NCI-H2107 treated with DMSO at 0.1 percent for 48 hours (cell line): ENCODE data around the gene CREB3L4.
"Not testable (repeated sequence)": the region's sequence is repeated elsewhere in the genome, so short reads cannot be mapped to it uniquely, and the experiment has no call there.

ENCODE experiments used
- DNase-seq: peaks from one replicate; lab custom pipeline; 2025; ENCODE audit not compliant: unreplicated experiment; lab: John Stamatoyannopoulos, UW

CREB3L4 gene

GRCh38 chr1:153958111-153958960 is 9.4 kb upstream of the CREB3L4 start, which contains the start of gene CRTC2:
CRTC2 (minus strand) TSS chr1:153958612; CDS start chr1:153958497, 115 bp downstream.
- DNase-seq: peak; percentile 99

GRCh38 chr1:153958961-153959260 is 8.8 kb upstream of the CREB3L4 start:
- DNase-seq: no peak

GRCh38 chr1:153959454-153959853 is 8.2 kb upstream of the CREB3L4 start:
- no peak for DNase-seq

GRCh38 chr1:153960206-153960605 is 7.5 kb upstream of the CREB3L4 start:
- no peak for DNase-seq

GRCh38 chr1:153961421-153961820 is 6.3 kb upstream of the CREB3L4 start:
- DNase-seq: no peak

GRCh38 chr1:153962088-153963029 is 5.3 kb upstream of the CREB3L4 start:
- DNase-seq: no peak

- peak; percentile 98 for DNase-seq
Observed at GRCh38 chr1:153963030-153963849, 4.5 kb upstream of the CREB3L4 start, which contains the start of gene SLC39A1. SLC39A1 (minus strand) TSS chr1:153963537; CDS start chr1:153962715, 822 bp downstream.

GRCh38 chr1:153963850-153964331 is 3.8 kb upstream of the CREB3L4 start:
- DNase-seq: no peak

GRCh38 chr1:153968000-153968363 is 280 bp downstream of the CREB3L4 start:
- DNase-seq: peak; percentile 80

- DNase-seq: no peak
Observed at GRCh38 chr1:153968408-153968807, 706 bp downstream of the CREB3L4 start.

- no peak for DNase-seq
Observed at GRCh38 chr1:153968972-153969371, 1.3 kb downstream of the CREB3L4 start.

GRCh38 chr1:153970346-153970745 is 2.6 kb downstream of the CREB3L4 start:
- DNase-seq: no peak

GRCh38 chr1:153973071-153973470 is 5.4 kb downstream of the CREB3L4 start:
- no peak for DNase-seq

GRCh38 chr1:153973525-153973924 is 5.8 kb downstream of the CREB3L4 start:
- no peak for DNase-seq

GRCh38 chr1:153976819-153977249 is 9.1 kb downstream of the CREB3L4 start:
- DNase-seq: no peak

GRCh38 chr1:153977250-153978240 is 9.8 kb downstream of the CREB3L4 start, which contains the start of gene JTB:
JTB (minus strand) TSS chr1:153977674; CDS start chr1:153977252, 422 bp downstream.
- DNase-seq: peak; percentile 83

- no peak for DNase-seq
Observed at GRCh38 chr1:153978274-153978909, 10.7 kb downstream of the CREB3L4 start.

- DNase-seq: not testable (repeated sequence)
Observed at GRCh38 chr1:153979091-153979490, 11.4 kb downstream of the CREB3L4 start.

- DNase-seq: not testable (repeated sequence)
Observed at GRCh38 chr1:153981735-153982134, 14.0 kb downstream of the CREB3L4 start.
